ENCODE results near the gene VAPA.

VAPA gene

DNA sequence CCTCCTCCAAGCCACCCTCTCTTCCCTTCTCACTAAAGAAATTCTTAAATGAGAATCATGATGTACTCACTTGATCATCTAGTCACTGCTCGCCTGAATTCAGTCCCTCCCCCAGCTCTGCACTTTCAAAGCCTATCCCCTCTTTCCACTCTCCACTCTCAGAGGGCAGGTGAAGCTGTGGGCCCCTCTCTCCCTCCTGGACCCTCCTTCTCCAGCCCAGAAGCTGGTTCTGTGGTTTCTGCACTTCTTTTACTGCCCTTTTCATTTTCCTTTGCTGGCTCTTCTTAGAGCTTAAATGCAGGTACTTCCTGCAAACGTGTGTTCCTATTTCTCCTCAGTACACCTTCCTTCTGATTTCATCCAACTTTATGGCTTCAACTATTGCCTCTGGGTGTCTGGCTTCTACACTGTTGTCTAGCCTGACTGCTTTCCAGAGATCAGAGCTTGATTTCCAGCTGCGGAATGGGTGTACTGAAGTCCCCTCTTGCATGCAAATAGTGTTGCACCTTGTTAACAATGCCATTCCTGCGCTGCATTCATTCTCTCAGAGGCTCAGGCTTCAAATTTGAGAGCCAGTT lies 43.3 kb upstream of the VAPA start:
- FAIRE-seq (no peak), DNase-seq (ENCODE audit: insufficient read length, low spot score) (no peak)
- TF ChIP-seq, protein P1, sequence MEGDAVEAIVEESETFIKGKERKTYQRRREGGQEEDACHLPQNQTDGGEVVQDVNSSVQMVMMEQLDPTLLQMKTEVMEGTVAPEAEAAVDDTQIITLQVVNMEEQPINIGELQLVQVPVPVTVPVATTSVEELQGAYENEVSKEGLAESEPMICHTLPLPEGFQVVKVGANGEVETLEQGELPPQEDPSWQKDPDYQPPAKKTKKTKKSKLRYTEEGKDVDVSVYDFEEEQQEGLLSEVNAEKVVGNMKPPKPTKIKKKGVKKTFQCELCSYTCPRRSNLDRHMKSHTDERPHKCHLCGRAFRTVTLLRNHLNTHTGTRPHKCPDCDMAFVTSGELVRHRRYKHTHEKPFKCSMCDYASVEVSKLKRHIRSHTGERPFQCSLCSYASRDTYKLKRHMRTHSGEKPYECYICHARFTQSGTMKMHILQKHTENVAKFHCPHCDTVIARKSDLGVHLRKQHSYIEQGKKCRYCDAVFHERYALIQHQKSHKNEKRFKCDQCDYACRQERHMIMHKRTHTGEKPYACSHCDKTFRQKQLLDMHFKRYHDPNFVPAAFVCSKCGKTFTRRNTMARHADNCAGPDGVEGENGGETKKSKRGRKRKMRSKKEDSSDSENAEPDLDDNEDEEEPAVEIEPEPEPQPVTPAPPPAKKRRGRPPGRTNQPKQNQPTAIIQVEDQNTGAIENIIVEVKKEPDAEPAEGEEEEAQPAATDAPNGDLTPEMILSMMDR (IDR thresholded peaks at IDR 0.05; ENCODE audit: insufficient read depth, missing control alignments): no peak

DNA sequence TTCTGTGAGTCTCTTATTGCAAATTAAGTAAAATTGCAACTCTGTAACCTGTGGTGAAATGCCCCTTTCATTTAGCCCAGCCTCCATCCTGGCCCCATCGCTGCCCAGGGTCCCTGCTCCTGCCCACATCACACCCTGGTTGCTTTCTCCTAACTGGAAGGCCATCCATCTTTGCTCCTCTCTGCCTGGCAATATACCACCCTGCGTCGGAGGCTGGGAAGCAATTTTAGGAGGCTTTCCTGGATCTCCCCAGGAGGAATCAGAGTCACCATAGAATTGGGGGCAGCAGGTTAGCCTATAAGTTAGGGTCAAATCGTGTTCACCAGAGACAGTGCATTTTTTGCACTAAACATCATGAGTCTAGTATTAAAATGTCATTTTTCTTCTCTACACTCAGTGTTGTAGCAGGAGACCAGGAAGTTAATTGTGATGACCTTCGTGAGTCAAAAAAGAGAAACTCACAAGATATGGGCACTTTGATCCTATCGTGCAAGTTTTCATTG lies 42.5 kb upstream of the VAPA start:
- TF ChIP-seq, protein P1 (IDR thresholded peaks at IDR 0.05; ENCODE audit: insufficient read depth, missing control alignments): no peak
- no peak for FAIRE-seq
- no peak for DNase-seq (ENCODE audit: insufficient read length, low spot score)

DNA sequence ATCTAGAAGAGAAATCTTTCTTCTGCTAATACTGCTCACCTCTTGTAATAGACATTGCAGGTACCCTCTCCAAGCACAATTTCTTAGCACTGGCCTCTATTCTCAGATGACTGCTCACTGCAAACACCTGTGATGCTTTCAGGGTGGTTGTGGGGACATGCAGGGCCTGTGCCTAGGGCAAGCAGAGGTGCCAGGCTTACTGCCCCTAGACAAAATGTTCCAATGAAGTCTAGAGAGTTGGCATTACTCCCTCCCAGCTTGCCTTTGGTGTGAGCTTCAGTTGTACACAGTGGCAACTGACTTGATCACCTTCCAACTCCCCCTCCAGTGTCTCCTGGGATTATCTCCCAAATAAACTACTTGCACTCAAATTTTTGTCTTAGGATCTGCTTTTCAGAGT lies 41.0 kb upstream of the VAPA start:
- FAIRE-seq: no peak
- no peak for DNase-seq (ENCODE audit: insufficient read length, low spot score)
- TF ChIP-seq, protein P1 (IDR thresholded peaks at IDR 0.05; ENCODE audit: insufficient read depth, missing control alignments): no peak

DNA sequence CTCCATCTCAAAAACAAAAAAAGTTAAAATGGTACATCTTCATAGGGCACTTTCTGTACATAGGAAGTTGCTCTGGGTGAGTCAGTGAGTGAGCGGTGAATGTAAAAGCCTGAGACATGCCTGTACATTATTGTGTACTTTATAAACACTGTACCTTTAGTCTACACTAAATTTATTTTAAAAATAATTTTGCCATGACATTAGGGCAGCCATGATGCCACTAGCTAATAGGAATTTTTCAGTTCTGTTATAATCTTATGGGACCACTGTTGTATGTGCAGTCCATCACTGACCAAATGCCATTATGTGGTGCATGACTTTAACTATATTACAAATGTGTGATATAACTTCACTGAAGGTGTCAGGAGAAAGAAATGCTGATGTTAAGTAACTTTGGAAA lies 39.1 kb upstream of the VAPA start:
- DNase-seq (ENCODE audit: insufficient read length, low spot score) (no peak), FAIRE-seq (no peak)
- TF ChIP-seq, protein P1 (IDR thresholded peaks at IDR 0.05; ENCODE audit: insufficient read depth, missing control alignments): no peak

DNA sequence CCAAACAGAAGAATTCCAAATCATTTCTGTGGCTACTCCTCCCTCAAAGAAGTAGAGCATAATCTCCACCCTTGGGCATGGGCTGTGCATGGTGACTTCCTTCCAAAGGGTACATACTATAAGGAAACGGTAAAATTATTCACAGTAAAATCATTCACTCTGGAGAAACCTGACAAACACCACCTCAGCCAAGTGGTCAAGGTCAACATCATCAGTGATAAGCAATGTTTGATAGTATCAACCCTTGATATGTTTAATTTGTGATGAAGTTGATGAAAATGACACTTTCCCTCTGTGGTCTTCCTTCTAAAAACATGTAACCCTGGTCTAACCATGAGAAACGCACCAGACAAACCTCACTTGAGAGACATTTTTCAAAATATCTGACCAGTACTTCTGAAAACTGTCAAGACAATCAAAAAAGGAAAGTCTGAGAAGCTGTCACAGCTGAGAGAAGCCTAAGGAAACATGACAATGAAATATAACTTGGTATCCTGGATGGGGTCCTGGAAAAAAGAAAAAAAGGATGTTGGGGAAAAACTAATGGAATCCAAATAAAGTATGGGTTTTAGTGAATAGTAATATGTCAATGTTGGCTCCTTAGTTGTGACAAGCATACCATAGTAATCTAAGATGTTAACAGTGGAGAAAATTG lies 37.5 kb upstream of the VAPA start:
- FAIRE-seq (no peak), DNase-seq (ENCODE audit: insufficient read length, low spot score) (no peak)
- TF ChIP-seq, protein P1 (IDR thresholded peaks at IDR 0.05; ENCODE audit: insufficient read depth, missing control alignments): no peak

DNA sequence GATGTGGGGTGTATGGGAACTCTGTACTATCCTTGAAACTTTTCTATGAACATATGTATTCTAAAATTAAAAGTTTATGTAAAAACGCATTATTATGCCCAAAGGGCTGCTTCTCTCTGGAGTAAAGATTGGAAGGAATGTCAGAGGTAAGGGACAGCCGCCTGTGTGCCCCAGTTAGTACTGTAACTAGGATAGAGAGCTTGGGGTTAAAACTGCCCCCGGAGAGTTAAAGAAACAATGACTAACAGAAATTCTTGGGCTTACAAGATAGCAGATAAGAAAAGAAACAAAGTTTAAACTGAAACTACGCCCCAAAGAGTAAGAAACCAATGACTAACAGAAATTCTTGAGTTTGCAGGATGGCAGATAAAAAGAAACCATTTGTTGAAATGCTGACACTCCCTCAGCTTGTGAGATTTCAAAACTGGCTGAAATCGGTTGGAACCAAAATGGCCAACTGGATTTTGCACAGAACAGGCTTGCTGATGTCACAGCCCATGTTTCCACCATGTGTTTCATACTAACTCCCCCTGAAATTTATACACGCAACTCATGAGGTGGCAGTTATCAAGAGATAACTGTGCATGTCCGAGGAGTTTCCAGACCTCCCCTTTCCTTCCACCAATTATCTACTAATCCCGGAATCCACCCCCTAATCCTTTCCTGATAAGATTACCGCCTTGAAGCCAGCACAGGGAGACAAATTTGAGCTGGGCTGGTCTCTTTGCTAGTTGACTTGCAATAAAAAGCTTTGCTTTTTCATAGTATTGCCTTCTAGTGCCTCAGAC lies 36.8 kb upstream of the VAPA start:
- FAIRE-seq (no peak), DNase-seq (ENCODE audit: insufficient read length, low spot score) (no peak)

More for the DNA sequence above, 36.8 kb upstream of the VAPA start:
- TF ChIP-seq, protein P1 (IDR thresholded peaks at IDR 0.05; ENCODE audit: insufficient read depth, missing control alignments): no peak
